Measurements from ENCODE around the gene HTR1D. TPM values are rescaled to one million over a fixed set of nuclear protein-coding genes. Genes with fewer than 3 reads are reported as not detected.

The HTR1D gene
- total RNA-seq = 0.39 TPM in 1 of 2 replicates, not detected in the other

GRCh38 chr1:23217421-23218115, at the start of gene HTR1D:
Gene HTR1D (minus strand): TSS chr1:23217502. CDS start chr1:23194219, 23,283 bp downstream.

GRCh38 chr1:23168445-23169194, 48.7 kb downstream of the HTR1D start, which contains the start of gene LUZP1:
Gene LUZP1 (minus strand): TSS chr1:23168856.

Other genes starting within 250 kb of the HTR1D start
- not detected in 2 replicates for gene LACTBL1, start 244.6 kb downstream of the HTR1D start, total RNA-seq
- not detected in 2 replicates for gene TEX46, start 201.7 kb downstream of the HTR1D start, total RNA-seq
- gene KDM1A, start 198.0 kb downstream of the HTR1D start, total RNA-seq = 98.8 and 107 TPM in 2 replicates
- gene LUZP1, start 48.6 kb downstream of the HTR1D start, total RNA-seq = 17.4 and 29.5 TPM in 2 replicates
- 64.9 and 82.0 TPM in 2 replicates for gene HNRNPR, start 126.8 kb upstream of the HTR1D start, total RNA-seq
- gene ZNF436, start 152.3 kb upstream of the HTR1D start, total RNA-seq = 8.0 and 14.3 TPM in 2 replicates
- gene TCEA3, start 207.2 kb upstream of the HTR1D start, total RNA-seq = 2.5 and 6.2 TPM in 2 replicates

Measured in epithelial cell of alveolus of lung (primary cell).